Kidney (tissue), 14 donors: ENCODE data around the gene KCNJ9. TPM values are rescaled to one million over a fixed set of nuclear protein-coding genes. Genes with fewer than 3 reads are reported as not detected.

ENCODE experiments used
- DNase-seq, 5 donors: peaks; one replicate each; pipeline ENCODE4 v3.0.0-alpha.2; 2013 to 2020
- FAIRE-seq: peaks from 2 replicates; lab custom pipeline; 2012; peaks lifted over from hg19 to GRCh38; lab: Jason Lieb, UNC
- H3K27ac ChIP-seq, 2 donors: one replicate each; pipeline ENCODE4 v1.7.0; 2013; ENCODE audit warnings: low read depth in 2 of 2, low read length in 2 of 2, inconsistent platforms in 1 of 2
- H3K27me3 ChIP-seq: one replicate; pipeline ENCODE4 v1.7.1; 2013; ENCODE audit warnings: low read length, inconsistent platforms; ENCODE audit not compliant: control insufficient read depth, insufficient read depth
- H3K36me3 ChIP-seq, 3 donors: one replicate each; pipeline versions ENCODE4 v1.7.0 to v1.7.1; 2013; ENCODE audit warnings: low read length in 3 of 3, control low read depth in 1 of 3, inconsistent platforms in 1 of 3; ENCODE audit not compliant: insufficient read depth in 3 of 3, control insufficient read depth in 2 of 3
- H3K4me1 ChIP-seq, 3 donors: one replicate each; pipeline versions ENCODE4 v1.7.0 to v1.7.1; 2013; ENCODE audit warnings: low read length in 3 of 3, inconsistent platforms in 1 of 3, low read depth in 1 of 3; ENCODE audit not compliant: control insufficient read depth in 2 of 3, insufficient read depth in 2 of 3
- H3K4me3 ChIP-seq, 3 donors: one replicate each; pipeline versions ENCODE4 v1.7.0 to v1.8.1; 2013; ENCODE audit warnings: low read length in 3 of 3, control low read depth in 1 of 3, inconsistent platforms in 1 of 3
- H3K9ac ChIP-seq, 3 donors: one replicate each; pipeline versions ENCODE4 v1.7.0 to v1.7.1; 2013; ENCODE audit warnings: low read length in 3 of 3, control low read depth in 1 of 3, inconsistent platforms in 1 of 3
- H3K9me3 ChIP-seq, 3 donors: one replicate each; pipeline versions ENCODE4 v1.7.0 to v1.7.1; 2013; ENCODE audit warnings: low read length in 3 of 3, control low read depth in 1 of 3, inconsistent platforms in 1 of 3; ENCODE audit not compliant: control insufficient read depth in 2 of 3, insufficient read depth in 1 of 3
- CTCF ChIP-seq: IDR thresholded peaks from 3 replicates; pipeline ENCODE4 v1.5.1; 2012; ENCODE audit warnings: mild to moderate bottlenecking, moderate library complexity, borderline replicate concordance; ENCODE audit not compliant: insufficient read depth; ENCODE audit errors: extremely low read depth
- intact Hi-C: fragments of 100-400 bp; cut with DNase I; formaldehyde crosslinking; loops from one replicate; pipeline ENCODE4 v1.11.1; 2022
- polyA plus RNA-seq: library from polyadenylated mRNA; stranded (reverse); fragments of 350-450 nt; fragmentation: Illumina TruSeq; extraction: RNeasy Lipid Tissue Mini Kit (QIAGEN cat#74804); gene quantifications from one replicate; pipeline ENCODE4 v1.2.3, GENCODE V29; 2014; ENCODE audit warnings: low read depth, low replicate concordance; ENCODE audit not compliant: insufficient read depth
- total RNA-seq: library from RNA; stranded (reverse); fragmentation: NEBNext Ultra II Directional; extraction: Animal tissue kit (Norgen Biotek cat#: 25700); gene quantifications from one replicate; pipeline ENCODE4 v1.2.1, GENCODE V29; 2021
- donor health status: control.
- donor health status: control.
- donor health status: control.
- donor health status: control.
- donor health status: control.
- donor health status: DM: yes; HTN: yes; CAD: no.
- donor health status: Normal renal cell carcinoma (clear cell type).

KCNJ9 gene
- total and polyA plus RNA-seq, 2 donors from 2014 or later: 0.09 TPM; not detected in 1

GRCh38 chr1:160079448-160079847, 1.9 kb upstream of the KCNJ9 start:
- Histone ChIP-seq H3K36me3 (no peaks in the 10 kb centered on the region), H3K27me3 (peaks cover 14% of the 10 kb centered on the region), H3K27ac (no peak overlapping the region), H3K9ac (no peak overlapping the region), H3K4me3 (no peak overlapping the region), H3K4me1 (peaks cover 0 to 6% (median 0%) of the 10 kb centered on the region in 3 donors), H3K9me3 (no peaks in the 10 kb centered on the region)
- no peak for TF ChIP-seq CTCF
- FAIRE-seq (no peak), DNase-seq (peak in 1 of 5 donors; percentile 5)
- intact Hi-C loops: no loop called here

DNA sequence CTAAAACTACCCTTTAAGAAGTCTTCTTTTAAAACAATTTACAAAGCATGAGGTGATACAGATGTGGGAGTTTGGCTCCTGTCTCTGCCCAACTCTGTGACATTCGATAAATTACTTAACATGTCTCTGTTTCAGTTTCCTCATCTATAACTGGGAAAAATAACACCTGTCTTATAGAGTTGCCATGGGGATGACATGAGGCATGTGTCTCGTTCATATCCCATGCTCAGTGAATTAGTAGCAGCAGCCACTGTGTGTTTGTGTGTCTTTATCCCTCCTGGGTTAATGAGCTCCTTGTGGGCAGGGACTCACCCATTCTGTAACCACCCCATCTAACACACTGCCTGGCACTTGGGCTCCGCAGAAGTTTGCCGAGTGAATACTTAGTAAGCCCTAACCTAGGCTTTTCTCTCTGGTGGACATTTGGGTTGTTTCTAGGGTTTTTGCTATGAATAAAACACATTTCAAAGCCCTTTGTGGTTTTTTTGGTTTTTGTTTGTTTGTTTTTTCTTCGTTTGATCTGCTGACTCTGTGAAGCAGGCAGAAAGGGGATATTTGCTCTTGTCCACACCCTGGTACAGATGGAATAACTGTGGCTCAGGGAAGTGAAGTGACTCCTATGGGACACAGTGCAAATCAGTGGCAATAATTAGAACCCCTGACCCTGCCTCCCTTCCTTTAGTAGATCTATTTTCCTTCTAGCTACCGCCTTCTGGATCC, 797 bp upstream of the KCNJ9 start:
- no peak overlapping the region for H3K4me3 ChIP-seq
- no peaks in the 10 kb centered on the region for H3K9me3 ChIP-seq
- DNase-seq (peak in 1 of 5 donors; percentile 14), FAIRE-seq (no peak)
- peaks cover 14% of the 10 kb centered on the region for H3K27me3 ChIP-seq
- H3K9ac ChIP-seq: no peak overlapping the region
- H3K36me3 ChIP-seq: no peaks in the 10 kb centered on the region
- intact Hi-C loops: no loop called here
- H3K27ac ChIP-seq: no peak overlapping the region
- TF ChIP-seq CTCF: no peak
- peaks cover 0 to 6% (median 0%) of the 10 kb centered on the region in 3 donors for H3K4me1 ChIP-seq

DNA sequence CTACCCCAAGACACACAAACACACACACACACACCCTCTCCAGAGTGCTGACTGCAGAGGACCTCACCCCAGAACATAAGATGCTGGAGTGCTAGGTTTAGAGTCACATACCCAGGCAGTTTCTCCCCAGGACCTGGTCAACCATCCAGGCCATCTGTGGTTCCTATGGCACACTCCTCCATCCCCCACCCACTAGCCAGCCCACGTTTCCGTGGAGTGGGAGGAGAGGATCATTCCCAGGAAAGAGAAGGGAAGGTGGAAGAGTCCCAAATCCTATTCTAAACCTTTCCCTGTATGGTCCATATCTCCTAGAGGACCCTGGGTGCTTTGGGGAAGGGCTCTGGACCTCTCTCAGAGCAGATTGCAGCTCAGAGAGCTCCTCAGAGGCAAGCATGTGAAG, 1.1 kb downstream of the KCNJ9 start:
- Histone ChIP-seq H3K4me1 (peaks cover 0 to 6% (median 0%) of the 10 kb centered on the region in 3 donors), H3K27me3 (peaks cover 14% of the 10 kb centered on the region), H3K27ac (no peak overlapping the region), H3K9ac (no peak overlapping the region), H3K9me3 (no peaks in the 10 kb centered on the region), H3K4me3 (no peak overlapping the region), H3K36me3 (no peaks in the 10 kb centered on the region)
- no peak for FAIRE-seq
- no peak for DNase-seq
- TF ChIP-seq CTCF: no peak
- intact Hi-C loops: no loop called here
